Measurements from ENCODE around the gene QRFPR.
"Not testable (repeated sequence)": the region's sequence is repeated elsewhere in the genome, so short reads cannot be mapped to it uniquely, and the experiment has no call there.

Gene QRFPR

GRCh38 chr4:121380776-121381462 is at the start of gene QRFPR:
Gene QRFPR (minus strand): TSS chr4:121381018. CDS start chr4:121380647, 371 bp downstream.
- Histone ChIP-seq H3K27me3 (ENCODE audit: control insufficient read depth, insufficient read depth, low read length) (peaks cover 39% of the 10 kb centered on the region), H3K4me3 (ENCODE audit: low read depth, low read length) (peak within 1 kb of the TSS; percentile 69), H3K27ac (ENCODE audit: low read depth, low read length) (no peak within 1 kb of the TSS), H3K9me3 (ENCODE audit: control insufficient read depth, insufficient read depth, low read depth, low read length) (no peaks in the 10 kb centered on the region), H3K36me3 (ENCODE audit: control insufficient read depth, insufficient read depth, low read length) (no peaks in the 10 kb centered on the region), H3K9ac (ENCODE audit: low read length) (peak within 1 kb of the TSS; percentile 61), H3K4me1 (ENCODE audit: control insufficient read depth, insufficient read depth, low read length) (peaks cover 6% of the 10 kb centered on the region; the same call in 1 of the 2 replicates)

- H3K9ac ChIP-seq (ENCODE audit: low read length), result no peak overlapping the region
- H3K27ac ChIP-seq (ENCODE audit: low read depth, low read length), result no peak overlapping the region
- H3K27me3 ChIP-seq (ENCODE audit: control insufficient read depth, insufficient read depth, low read length), result no peaks in the 10 kb centered on the region
- no peaks in the 10 kb centered on the region for H3K36me3 ChIP-seq (ENCODE audit: control insufficient read depth, insufficient read depth, low read length)
- H3K9me3 ChIP-seq (ENCODE audit: control insufficient read depth, insufficient read depth, low read depth, low read length), result 0 out of 2 replicates have a peak, but pooled peaks cover 4% of the 10 kb centered on the region
- no peaks in the 10 kb centered on the region for H3K4me1 ChIP-seq (ENCODE audit: control insufficient read depth, insufficient read depth, low read length)
- H3K4me3 ChIP-seq (ENCODE audit: low read depth, low read length), result no peak overlapping the region
Observed at GRCh38 chr4:121428721-121429120, 47.9 kb upstream of the QRFPR start.

GRCh38 chr4:121421594-121421993 is 40.8 kb upstream of the QRFPR start:
- H3K36me3 ChIP-seq (ENCODE audit: control insufficient read depth, insufficient read depth, low read length), result no peaks in the 10 kb centered on the region
- no peak overlapping the region for H3K27ac ChIP-seq (ENCODE audit: low read depth, low read length)
- H3K27me3 ChIP-seq (ENCODE audit: control insufficient read depth, insufficient read depth, low read length), result no peaks in the 10 kb centered on the region
- H3K9ac ChIP-seq (ENCODE audit: low read length), result no peak overlapping the region
- H3K4me1 ChIP-seq (ENCODE audit: control insufficient read depth, insufficient read depth, low read length), result no peaks in the 10 kb centered on the region
- no peaks in the 10 kb centered on the region; the same call in 1 of the 2 replicates for H3K9me3 ChIP-seq (ENCODE audit: control insufficient read depth, insufficient read depth, low read depth, low read length)
- no peak overlapping the region for H3K4me3 ChIP-seq (ENCODE audit: low read depth, low read length)

GRCh38 chr4:121411151-121411744 is 30.4 kb upstream of the QRFPR start:
- Histone ChIP-seq H3K4me3 (ENCODE audit: low read depth, low read length) (no peak overlapping the region; the same call in 1 of the 2 replicates), H3K9ac (ENCODE audit: low read length) (peak overlapping the region; percentile 25), H3K27ac (ENCODE audit: low read depth, low read length) (no peak overlapping the region), H3K9me3 (ENCODE audit: control insufficient read depth, insufficient read depth, low read depth, low read length) (0 out of 2 replicates have a peak, but pooled peaks cover 7% of the 10 kb centered on the region), H3K27me3 (ENCODE audit: control insufficient read depth, insufficient read depth, low read length) (no peaks in the 10 kb centered on the region), H3K4me1 (ENCODE audit: control insufficient read depth, insufficient read depth, low read length) (peaks cover 13% of the 10 kb centered on the region), H3K36me3 (ENCODE audit: control insufficient read depth, insufficient read depth, low read length) (no peaks in the 10 kb centered on the region)

GRCh38 chr4:121408567-121408966 is 27.7 kb upstream of the QRFPR start:
- H3K9me3 ChIP-seq (ENCODE audit: control insufficient read depth, insufficient read depth, low read depth, low read length); H3K36me3 ChIP-seq (ENCODE audit: control insufficient read depth, insufficient read depth, low read length); H3K27ac ChIP-seq (ENCODE audit: low read depth, low read length); H3K27me3 ChIP-seq (ENCODE audit: control insufficient read depth, insufficient read depth, low read length); H3K9ac ChIP-seq (ENCODE audit: low read length); H3K4me3 ChIP-seq (ENCODE audit: low read depth, low read length): not testable (repeated sequence)
- peaks cover 13% of the 10 kb centered on the region for H3K4me1 ChIP-seq (ENCODE audit: control insufficient read depth, insufficient read depth, low read length)

GRCh38 chr4:121400632-121401031 is 19.8 kb upstream of the QRFPR start:
- Histone ChIP-seq H3K9me3 (ENCODE audit: control insufficient read depth, insufficient read depth, low read depth, low read length) (no peaks in the 10 kb centered on the region), H3K9ac (ENCODE audit: low read length) (no peak overlapping the region), H3K4me1 (ENCODE audit: control insufficient read depth, insufficient read depth, low read length) (no peaks in the 10 kb centered on the region), H3K27me3 (ENCODE audit: control insufficient read depth, insufficient read depth, low read length) (no peaks in the 10 kb centered on the region), H3K4me3 (ENCODE audit: low read depth, low read length) (no peak overlapping the region), H3K36me3 (ENCODE audit: control insufficient read depth, insufficient read depth, low read length) (no peaks in the 10 kb centered on the region), H3K27ac (ENCODE audit: low read depth, low read length) (no peak overlapping the region)

GRCh38 chr4:121397941-121398601 is 17.3 kb upstream of the QRFPR start:
- H3K4me3 ChIP-seq (ENCODE audit: low read depth, low read length), result no peak overlapping the region
- no peaks in the 10 kb centered on the region for H3K36me3 ChIP-seq (ENCODE audit: control insufficient read depth, insufficient read depth, low read length)
- no peaks in the 10 kb centered on the region for H3K9me3 ChIP-seq (ENCODE audit: control insufficient read depth, insufficient read depth, low read depth, low read length)
- H3K27ac ChIP-seq (ENCODE audit: low read depth, low read length), result no peak overlapping the region
- no peak overlapping the region for H3K9ac ChIP-seq (ENCODE audit: low read length)
- no peaks in the 10 kb centered on the region for H3K4me1 ChIP-seq (ENCODE audit: control insufficient read depth, insufficient read depth, low read length)
- no peaks in the 10 kb centered on the region for H3K27me3 ChIP-seq (ENCODE audit: control insufficient read depth, insufficient read depth, low read length)

GRCh38 chr4:121397434-121397833 is 16.6 kb upstream of the QRFPR start:
- H3K9ac ChIP-seq (ENCODE audit: low read length), result no peak overlapping the region
- no peaks in the 10 kb centered on the region for H3K9me3 ChIP-seq (ENCODE audit: control insufficient read depth, insufficient read depth, low read depth, low read length)
- H3K27me3 ChIP-seq (ENCODE audit: control insufficient read depth, insufficient read depth, low read length), result no peaks in the 10 kb centered on the region
- no peaks in the 10 kb centered on the region for H3K4me1 ChIP-seq (ENCODE audit: control insufficient read depth, insufficient read depth, low read length)
- no peaks in the 10 kb centered on the region for H3K36me3 ChIP-seq (ENCODE audit: control insufficient read depth, insufficient read depth, low read length)
- H3K4me3 ChIP-seq (ENCODE audit: low read depth, low read length), result no peak overlapping the region
- H3K27ac ChIP-seq (ENCODE audit: low read depth, low read length), result no peak overlapping the region

GRCh38 chr4:121392426-121393086 is 11.7 kb upstream of the QRFPR start:
- no peak overlapping the region for H3K4me3 ChIP-seq (ENCODE audit: low read depth, low read length)
- peaks cover 17% of the 10 kb centered on the region; the same call in 1 of the 2 replicates for H3K9me3 ChIP-seq (ENCODE audit: control insufficient read depth, insufficient read depth, low read depth, low read length)
- no peaks in the 10 kb centered on the region for H3K36me3 ChIP-seq (ENCODE audit: control insufficient read depth, insufficient read depth, low read length)
- H3K27me3 ChIP-seq (ENCODE audit: control insufficient read depth, insufficient read depth, low read length), result no peaks in the 10 kb centered on the region
- no peak overlapping the region for H3K9ac ChIP-seq (ENCODE audit: low read length)
- no peak overlapping the region for H3K27ac ChIP-seq (ENCODE audit: low read depth, low read length)
- H3K4me1 ChIP-seq (ENCODE audit: control insufficient read depth, insufficient read depth, low read length), result no peaks in the 10 kb centered on the region

GRCh38 chr4:121390335-121390734 is 9.5 kb upstream of the QRFPR start:
- no peaks in the 10 kb centered on the region for H3K4me1 ChIP-seq (ENCODE audit: control insufficient read depth, insufficient read depth, low read length)
- H3K9ac ChIP-seq (ENCODE audit: low read length), result no peak overlapping the region
- no peak overlapping the region for H3K4me3 ChIP-seq (ENCODE audit: low read depth, low read length)

More at GRCh38 chr4:121390335-121390734, 9.5 kb upstream of the QRFPR start:
- H3K36me3 ChIP-seq (ENCODE audit: control insufficient read depth, insufficient read depth, low read length), result no peaks in the 10 kb centered on the region
- no peak overlapping the region for H3K27ac ChIP-seq (ENCODE audit: low read depth, low read length)
- no peaks in the 10 kb centered on the region for H3K27me3 ChIP-seq (ENCODE audit: control insufficient read depth, insufficient read depth, low read length)
- H3K9me3 ChIP-seq (ENCODE audit: control insufficient read depth, insufficient read depth, low read depth, low read length), result peaks cover 17% of the 10 kb centered on the region; the same call in 1 of the 2 replicates
